ENCODE measurements around the gene DEFB129. TPM values are rescaled to one million over a fixed set of nuclear protein-coding genes. Genes with fewer than 3 reads are reported as not detected.

The DEFB129 gene
- total and polyA plus RNA-seq, 2 experiments from 2014 or later, result not detected

GRCh38 chr20:242905-243304 lies 15.8 kb downstream of the DEFB129 start:
- Mint-ChIP-seq H3K9me3 (peaks cover 3% of the 10 kb centered on the region; the same call in 2 of the 3 replicates), H3K27me3 (ENCODE audit: insufficient read depth, low read depth, poor library complexity) (peaks cover 35% of the 10 kb centered on the region), H3K4me1 (no peaks in the 10 kb centered on the region), H3K27ac (no peak overlapping the region), H3K36me3 (ENCODE audit: low read depth) (no peaks in the 10 kb centered on the region), H3K4me3 (no peak overlapping the region)
- Histone ChIP-seq H3K4me2 (no peak overlapping the region), H3F3A (replicated peaks; ENCODE audit: low read depth) (no peaks in the 10 kb centered on the region), H3K36me3 (ENCODE audit: insufficient read depth) (no peaks in the 10 kb centered on the region), H2AFZ (no peak overlapping the region), H3K27ac (ENCODE audit: low read depth) (no peak overlapping the region), H3K79me2 (replicated peaks; ENCODE audit: insufficient read depth) (no peaks in the 10 kb centered on the region), H3K9me2 (ENCODE audit: insufficient read depth) (no peaks in the 10 kb centered on the region), H3K4me3 (no peak overlapping the region), H3K4me1 (ENCODE audit: insufficient read depth) (no peaks in the 10 kb centered on the region), H3K27me3 (ENCODE audit: insufficient read depth) (peaks cover 90% of the 10 kb centered on the region), H4K20me1 (replicated peaks; ENCODE audit: insufficient read depth) (no peaks in the 10 kb centered on the region; the same call in 1 of the 2 replicates)
- DNase-seq (ENCODE audit: low spot score), result no peak
- TF ChIP-seq, protein P1, sequence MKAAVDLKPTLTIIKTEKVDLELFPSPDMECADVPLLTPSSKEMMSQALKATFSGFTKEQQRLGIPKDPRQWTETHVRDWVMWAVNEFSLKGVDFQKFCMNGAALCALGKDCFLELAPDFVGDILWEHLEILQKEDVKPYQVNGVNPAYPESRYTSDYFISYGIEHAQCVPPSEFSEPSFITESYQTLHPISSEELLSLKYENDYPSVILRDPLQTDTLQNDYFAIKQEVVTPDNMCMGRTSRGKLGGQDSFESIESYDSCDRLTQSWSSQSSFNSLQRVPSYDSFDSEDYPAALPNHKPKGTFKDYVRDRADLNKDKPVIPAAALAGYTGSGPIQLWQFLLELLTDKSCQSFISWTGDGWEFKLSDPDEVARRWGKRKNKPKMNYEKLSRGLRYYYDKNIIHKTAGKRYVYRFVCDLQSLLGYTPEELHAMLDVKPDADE (IDR thresholded peaks at IDR 0.05), result no peak
- TF ChIP-seq CTCF (conservative IDR thresholded peaks at IDR 0.05; ENCODE audit: low read depth in 2 of 2), result no peak
- TF ChIP-seq, protein P2, sequence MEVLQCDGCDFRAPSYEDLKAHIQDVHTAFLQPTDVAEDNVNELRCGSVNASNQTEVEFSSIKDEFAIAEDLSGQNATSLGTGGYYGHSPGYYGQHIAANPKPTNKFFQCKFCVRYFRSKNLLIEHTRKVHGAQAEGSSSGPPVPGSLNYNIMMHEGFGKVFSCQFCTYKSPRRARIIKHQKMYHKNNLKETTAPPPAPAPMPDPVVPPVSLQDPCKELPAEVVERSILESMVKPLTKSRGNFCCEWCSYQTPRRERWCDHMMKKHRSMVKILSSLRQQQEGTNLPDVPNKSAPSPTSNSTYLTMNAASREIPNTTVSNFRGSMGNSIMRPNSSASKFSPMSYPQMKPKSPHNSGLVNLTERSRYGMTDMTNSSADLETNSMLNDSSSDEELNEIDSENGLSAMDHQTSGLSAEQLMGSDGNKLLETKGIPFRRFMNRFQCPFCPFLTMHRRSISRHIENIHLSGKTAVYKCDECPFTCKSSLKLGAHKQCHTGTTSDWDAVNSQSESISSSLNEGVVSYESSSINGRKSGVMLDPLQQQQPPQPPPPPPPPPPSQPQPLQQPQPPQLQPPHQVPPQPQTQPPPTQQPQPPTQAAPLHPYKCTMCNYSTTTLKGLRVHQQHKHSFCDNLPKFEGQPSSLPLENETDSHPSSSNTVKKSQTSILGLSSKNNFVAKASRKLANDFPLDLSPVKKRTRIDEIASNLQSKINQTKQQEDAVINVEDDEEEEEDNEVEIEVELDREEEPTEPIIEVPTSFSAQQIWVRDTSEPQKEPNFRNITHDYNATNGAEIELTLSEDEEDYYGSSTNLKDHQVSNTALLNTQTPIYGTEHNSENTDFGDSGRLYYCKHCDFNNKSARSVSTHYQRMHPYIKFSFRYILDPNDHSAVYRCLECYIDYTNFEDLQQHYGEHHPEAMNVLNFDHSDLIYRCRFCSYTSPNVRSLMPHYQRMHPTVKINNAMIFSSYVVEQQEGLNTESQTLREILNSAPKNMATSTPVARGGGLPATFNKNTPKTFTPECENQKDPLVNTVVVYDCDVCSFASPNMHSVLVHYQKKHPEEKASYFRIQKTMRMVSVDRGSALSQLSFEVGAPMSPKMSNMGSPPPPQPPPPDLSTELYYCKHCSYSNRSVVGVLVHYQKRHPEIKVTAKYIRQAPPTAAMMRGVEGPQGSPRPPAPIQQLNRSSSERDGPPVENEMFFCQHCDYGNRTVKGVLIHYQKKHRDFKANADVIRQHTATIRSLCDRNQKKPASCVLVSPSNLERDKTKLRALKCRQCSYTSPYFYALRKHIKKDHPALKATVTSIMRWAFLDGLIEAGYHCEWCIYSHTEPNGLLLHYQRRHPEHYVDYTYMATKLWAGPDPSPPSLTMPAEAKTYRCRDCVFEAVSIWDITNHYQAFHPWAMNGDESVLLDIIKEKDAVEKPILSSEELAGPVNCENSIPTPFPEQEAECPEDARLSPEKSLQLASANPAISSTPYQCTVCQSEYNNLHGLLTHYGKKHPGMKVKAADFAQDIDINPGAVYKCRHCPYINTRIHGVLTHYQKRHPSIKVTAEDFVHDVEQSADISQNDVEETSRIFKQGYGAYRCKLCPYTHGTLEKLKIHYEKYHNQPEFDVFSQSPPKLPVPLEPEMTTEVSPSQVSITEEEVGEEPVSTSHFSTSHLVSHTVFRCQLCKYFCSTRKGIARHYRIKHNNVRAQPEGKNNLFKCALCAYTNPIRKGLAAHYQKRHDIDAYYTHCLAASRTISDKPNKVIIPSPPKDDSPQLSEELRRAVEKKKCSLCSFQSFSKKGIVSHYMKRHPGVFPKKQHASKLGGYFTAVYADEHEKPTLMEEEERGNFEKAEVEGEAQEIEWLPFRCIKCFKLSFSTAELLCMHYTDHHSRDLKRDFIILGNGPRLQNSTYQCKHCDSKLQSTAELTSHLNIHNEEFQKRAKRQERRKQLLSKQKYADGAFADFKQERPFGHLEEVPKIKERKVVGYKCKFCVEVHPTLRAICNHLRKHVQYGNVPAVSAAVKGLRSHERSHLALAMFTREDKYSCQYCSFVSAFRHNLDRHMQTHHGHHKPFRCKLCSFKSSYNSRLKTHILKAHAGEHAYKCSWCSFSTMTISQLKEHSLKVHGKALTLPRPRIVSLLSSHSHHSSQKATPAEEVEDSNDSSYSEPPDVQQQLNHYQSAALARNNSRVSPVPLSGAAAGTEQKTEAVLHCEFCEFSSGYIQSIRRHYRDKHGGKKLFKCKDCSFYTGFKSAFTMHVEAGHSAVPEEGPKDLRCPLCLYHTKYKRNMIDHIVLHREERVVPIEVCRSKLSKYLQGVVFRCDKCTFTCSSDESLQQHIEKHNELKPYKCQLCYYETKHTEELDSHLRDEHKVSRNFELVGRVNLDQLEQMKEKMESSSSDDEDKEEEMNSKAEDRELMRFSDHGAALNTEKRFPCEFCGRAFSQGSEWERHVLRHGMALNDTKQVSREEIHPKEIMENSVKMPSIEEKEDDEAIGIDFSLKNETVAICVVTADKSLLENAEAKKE (CRISPR knock-in tag; IDR thresholded peaks at IDR 0.05), result no peak
- TF ChIP-seq EZH2phosphoT487 (IDR thresholded peaks at IDR 0.05; ENCODE audit: unreplicated experiment), result no peak
- no peak for TF ChIP-seq NANOG (IDR thresholded peaks at IDR 0.05; ENCODE audit: borderline replicate concordance)
- TF ChIP-seq ZNF331 (CRISPR knock-in tag; IDR thresholded peaks at IDR 0.05; ENCODE audit: low read depth), result no peak
- TF ChIP-seq STAT1 (IDR thresholded peaks at IDR 0.05; ENCODE audit: unreplicated experiment), result no peak
- TF ChIP-seq CREB1 (CRISPR knock-in tag; IDR thresholded peaks at IDR 0.05; ENCODE audit: low read depth), result no peak
- no peak for TF ChIP-seq ZNF114 (CRISPR knock-in tag; IDR thresholded peaks at IDR 0.05)
- TF ChIP-seq JUNB (IDR thresholded peaks at IDR 0.05; ENCODE audit: unreplicated experiment), result no peak
- no peak for TF ChIP-seq POLR2AphosphoS5 (IDR thresholded peaks at IDR 0.05; ENCODE audit: low read depth)
- TF ChIP-seq, protein P3, sequence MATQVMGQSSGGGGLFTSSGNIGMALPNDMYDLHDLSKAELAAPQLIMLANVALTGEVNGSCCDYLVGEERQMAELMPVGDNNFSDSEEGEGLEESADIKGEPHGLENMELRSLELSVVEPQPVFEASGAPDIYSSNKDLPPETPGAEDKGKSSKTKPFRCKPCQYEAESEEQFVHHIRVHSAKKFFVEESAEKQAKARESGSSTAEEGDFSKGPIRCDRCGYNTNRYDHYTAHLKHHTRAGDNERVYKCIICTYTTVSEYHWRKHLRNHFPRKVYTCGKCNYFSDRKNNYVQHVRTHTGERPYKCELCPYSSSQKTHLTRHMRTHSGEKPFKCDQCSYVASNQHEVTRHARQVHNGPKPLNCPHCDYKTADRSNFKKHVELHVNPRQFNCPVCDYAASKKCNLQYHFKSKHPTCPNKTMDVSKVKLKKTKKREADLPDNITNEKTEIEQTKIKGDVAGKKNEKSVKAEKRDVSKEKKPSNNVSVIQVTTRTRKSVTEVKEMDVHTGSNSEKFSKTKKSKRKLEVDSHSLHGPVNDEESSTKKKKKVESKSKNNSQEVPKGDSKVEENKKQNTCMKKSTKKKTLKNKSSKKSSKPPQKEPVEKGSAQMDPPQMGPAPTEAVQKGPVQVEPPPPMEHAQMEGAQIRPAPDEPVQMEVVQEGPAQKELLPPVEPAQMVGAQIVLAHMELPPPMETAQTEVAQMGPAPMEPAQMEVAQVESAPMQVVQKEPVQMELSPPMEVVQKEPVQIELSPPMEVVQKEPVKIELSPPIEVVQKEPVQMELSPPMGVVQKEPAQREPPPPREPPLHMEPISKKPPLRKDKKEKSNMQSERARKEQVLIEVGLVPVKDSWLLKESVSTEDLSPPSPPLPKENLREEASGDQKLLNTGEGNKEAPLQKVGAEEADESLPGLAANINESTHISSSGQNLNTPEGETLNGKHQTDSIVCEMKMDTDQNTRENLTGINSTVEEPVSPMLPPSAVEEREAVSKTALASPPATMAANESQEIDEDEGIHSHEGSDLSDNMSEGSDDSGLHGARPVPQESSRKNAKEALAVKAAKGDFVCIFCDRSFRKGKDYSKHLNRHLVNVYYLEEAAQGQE (IDR thresholded peaks at IDR 0.05; ENCODE audit: unreplicated experiment), result no peak
- no peak for TF ChIP-seq EZH2 (IDR thresholded peaks at IDR 0.05; ENCODE audit: low read depth, unreplicated experiment)
- ATAC-seq, result no peak

Measured in GM23338 (cell line).